OCI-LY1 (cell line): ENCODE results near the gene HOXA10.

Source experiments
- CTCF ChIP-seq: fragments of 200-600 bp; sonication (generic), shearing (Covaris generic); IDR thresholded peaks from 2 replicates; pipeline ENCODE4 v1.5.1; 2017; ENCODE audit warnings: mild to moderate bottlenecking, antibody characterized with exemption, low read length, moderate library complexity, mixed read lengths
- EZH2 ChIP-seq: fragments of 200-600 bp; sonication (generic), shearing (Covaris generic); IDR thresholded peaks from 2 replicates; pipeline ENCODE4 v1.8.0; 2017; ENCODE audit warnings: borderline replicate concordance, mixed run types, mild to moderate bottlenecking, antibody characterized with exemption, low read length, moderate library complexity, mixed read lengths

GRCh38 chr7:27132214-27132613 lies 41.9 kb downstream of the HOXA10 start:
- TF ChIP-seq CTCF = no peak
- no peak for TF ChIP-seq EZH2
